ENCODE data around the gene ADGRL3.
A peak's percentile ranks its signal among the peaks of the same experiment; 100 is the strongest.
"Not testable (repeated sequence)": the region's sequence is repeated elsewhere in the genome, so short reads cannot be mapped to it uniquely, and the experiment has no call there.

The ADGRL3 gene

GRCh38 chr4:61207156-61207555 lies 7.0 kb downstream of the ADGRL3 start:
- DNase-seq = not testable (repeated sequence)

GRCh38 chr4:61210186-61210939 lies 10.2 kb downstream of the ADGRL3 start:
- peak; percentile 31 for DNase-seq

GRCh38 chr4:61211781-61212180 lies 11.7 kb downstream of the ADGRL3 start:
- DNase-seq = no peak

DNA sequence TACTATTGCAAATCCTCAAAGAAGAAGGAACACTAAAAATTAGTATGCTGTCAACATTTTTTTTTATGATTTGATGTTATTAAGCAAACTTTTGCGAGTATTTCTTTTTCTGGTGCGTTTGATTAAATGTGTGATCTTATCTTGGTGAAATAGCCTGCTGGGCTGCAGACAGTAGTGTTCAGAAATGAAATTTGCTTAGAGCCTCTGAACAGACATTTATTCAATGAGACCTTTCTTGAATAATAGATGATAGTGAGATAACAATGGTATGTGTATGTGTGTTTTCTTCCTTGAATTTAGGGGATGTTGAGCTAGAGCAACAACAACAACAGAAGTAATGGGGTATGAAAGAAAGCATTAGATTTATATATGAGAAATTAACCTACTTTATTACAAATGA lies 12.7 kb downstream of the ADGRL3 start:
- DNase-seq = no peak

DNA sequence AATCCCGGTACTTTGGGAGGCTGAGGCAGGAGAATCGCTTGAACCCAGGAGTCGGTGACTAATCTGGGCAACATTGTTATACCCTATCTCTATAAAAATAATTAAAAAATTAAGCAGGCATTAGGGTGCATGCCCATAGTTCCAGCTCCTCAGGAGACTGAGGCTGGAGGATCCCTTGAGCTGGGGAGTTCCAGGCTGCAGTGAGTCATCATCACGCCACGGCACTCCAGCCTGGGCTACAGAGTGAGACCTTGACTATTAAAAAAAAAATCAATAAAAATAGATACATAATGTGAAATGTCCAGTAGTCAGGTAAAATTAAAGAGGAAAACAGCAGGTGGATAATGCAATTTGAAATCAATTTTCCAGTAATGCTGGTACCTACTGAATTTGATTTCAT lies 14.6 kb downstream of the ADGRL3 start:
- no peak for DNase-seq

DNA sequence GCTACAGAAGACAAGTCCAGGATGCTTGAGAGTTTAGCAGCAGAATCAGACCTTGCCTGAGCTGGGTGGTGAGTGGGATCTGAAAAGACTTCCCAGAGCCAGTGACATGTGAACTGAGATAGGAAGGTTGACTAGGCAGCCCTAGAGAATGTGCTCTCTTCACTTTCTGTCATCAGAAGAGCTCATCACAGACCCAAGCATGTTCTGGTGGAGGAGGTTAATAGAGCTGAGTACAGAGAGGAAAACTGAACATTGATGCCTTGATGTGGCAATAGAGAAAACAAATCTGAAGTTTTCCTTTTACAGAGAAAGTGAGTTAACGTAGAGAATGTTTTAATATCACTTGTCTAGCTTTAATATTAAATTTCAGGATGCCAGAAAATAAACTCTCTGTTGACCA lies 17.1 kb downstream of the ADGRL3 start:
- DNase-seq = no peak

- DNase-seq = no peak
These were observed 20.4 kb downstream of the ADGRL3 start for GRCh38 chr4:61220556-61220955.

DNA sequence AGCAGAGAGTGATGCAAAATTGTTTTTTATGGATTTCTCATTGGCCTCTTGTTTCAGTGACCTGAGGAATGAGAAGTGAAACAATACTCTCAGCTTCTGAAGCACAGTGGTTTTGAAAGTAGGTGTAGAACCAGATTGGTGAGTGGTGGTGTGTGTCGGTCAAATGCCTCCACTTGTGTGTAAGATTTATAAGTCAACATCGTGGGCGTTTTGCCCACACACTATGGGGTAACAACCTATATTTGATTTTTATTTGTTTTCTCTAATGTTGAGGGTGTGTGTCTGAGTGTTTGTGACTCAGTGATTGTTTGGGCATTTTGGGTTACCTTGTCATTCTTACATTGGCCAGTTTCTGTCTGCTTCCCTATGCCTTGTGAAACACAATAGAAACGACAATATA lies 23.3 kb downstream of the ADGRL3 start:
- DNase-seq = no peak

DNA sequence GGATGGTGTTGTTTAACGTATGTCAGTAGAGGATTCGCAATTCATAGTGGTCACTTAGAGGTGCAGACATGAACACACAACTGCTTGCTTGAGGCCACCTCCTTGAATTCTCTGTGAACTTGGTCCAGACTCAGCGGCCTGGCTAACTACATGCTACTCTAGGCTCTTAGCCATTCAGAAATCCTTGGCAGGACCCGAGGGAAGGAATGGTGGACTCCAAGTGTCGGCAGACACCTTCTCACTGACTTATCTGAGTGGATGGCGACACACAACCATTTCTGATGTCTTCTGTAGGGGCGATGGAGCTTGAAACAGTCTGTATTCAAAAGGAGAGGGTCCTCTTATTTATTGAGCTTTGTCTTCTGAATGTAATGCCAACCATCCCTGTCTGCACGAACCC lies 24.4 kb downstream of the ADGRL3 start:
- DNase-seq = no peak

DNA sequence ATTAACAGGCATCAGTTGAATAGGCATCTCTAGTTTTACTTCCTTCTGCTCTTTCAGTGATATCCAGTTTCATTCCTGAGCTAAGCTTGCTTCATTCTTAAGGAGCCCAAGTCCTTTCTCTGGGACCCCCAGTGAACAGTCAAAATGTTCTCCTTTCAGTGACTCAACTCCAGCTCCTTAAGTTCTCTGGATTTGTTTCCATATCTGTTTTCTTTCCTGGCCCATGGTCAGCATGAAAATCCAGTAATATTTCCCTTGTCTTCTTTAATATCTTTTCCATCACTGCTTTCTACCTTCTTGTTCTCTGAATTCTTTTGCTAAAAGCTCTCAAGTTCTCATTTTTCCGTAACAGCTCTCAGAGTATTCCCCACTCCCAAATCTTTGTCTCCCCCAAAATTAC lies 25.5 kb downstream of the ADGRL3 start:
- no peak for DNase-seq

DNA sequence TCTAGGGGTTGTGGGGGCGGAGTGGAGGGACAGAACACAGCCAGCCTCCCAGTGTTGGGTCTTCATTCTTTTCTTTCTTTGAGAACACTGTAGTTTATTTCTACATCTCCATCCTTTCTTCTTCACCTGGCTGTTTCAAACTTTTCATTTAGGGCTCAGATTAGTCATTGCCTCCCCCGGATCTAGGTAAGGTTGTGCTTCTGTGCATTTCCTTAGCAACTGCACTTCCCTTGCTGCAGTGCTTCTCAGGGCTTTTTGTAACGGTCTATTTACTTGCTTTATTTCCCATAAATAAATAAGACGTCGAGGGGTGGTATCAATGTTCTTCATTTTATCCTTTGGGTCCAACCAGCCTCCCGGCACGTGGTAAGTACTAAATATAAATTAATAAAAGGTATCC lies 31.3 kb downstream of the ADGRL3 start:
- no peak for DNase-seq

GRCh38 chr4:61239250-61239649 lies 39.1 kb downstream of the ADGRL3 start:
- no peak for DNase-seq

- DNase-seq = no peak
These were observed 43.8 kb downstream of the ADGRL3 start for GRCh38 chr4:61243962-61244361.

DNA sequence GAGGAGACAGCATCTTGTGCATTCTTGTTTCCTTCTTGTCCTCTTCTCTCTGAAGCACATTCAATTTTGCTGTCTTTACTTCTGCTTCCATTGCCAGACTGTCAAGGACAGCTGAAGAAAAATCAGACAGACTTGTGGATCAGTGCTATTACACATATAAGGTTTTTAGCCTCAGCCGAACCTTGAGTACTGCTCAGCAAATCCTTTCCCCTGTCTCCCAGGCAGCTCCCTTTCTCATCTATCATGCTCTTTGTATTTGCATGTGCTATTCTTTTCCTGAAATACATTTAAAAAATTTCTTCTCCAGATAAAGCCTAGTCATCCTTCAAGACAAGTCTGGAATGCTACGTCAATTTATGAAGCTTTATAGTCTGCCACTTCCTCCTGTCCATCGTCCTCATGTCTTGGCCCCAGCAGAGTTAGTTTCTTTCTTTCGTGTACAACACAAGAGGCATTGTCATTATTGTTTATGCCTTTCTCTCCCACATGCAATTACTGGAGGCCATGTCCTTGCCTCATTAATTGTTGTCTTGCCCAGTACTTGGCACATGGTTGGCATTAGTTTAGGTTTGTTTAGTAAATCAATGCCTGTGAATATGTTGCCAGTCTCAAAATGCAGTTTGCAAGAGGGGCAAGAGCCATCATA lies 45.1 kb downstream of the ADGRL3 start:
- no peak for DNase-seq

DNA sequence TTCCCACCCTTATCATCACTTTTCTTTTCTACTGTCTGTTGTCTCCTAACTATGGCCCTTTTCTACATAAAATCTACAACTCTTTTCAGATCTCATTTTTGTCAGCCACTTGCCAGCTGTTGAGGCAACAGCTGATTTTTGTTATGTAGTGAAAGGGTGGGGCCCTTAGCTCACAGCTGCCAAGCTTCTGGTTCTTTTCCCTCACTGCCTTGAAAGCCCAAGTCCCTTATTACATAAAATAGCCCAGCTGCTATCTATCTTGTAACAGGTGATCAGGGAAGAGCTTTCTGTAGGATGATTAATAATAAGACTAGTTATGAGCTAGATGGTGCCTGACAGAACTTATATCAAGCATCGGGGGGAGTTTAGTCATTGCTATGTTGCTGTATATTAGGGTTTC lies 45.9 kb downstream of the ADGRL3 start:
- no peak for DNase-seq

- no peak for DNase-seq
These were observed 48.6 kb downstream of the ADGRL3 start for GRCh38 chr4:61248705-61249104.

- peak; percentile 84 for DNase-seq
These were observed 51.0 kb downstream of the ADGRL3 start for GRCh38 chr4:61251129-61251528.

GRCh38 chr4:61254406-61254805 lies 54.3 kb downstream of the ADGRL3 start:
- no peak for DNase-seq

- no peak for DNase-seq
These were observed 73.1 kb downstream of the ADGRL3 start for GRCh38 chr4:61273233-61273632.

- DNase-seq = no peak
These were observed 74.2 kb downstream of the ADGRL3 start for GRCh38 chr4:61274286-61274685.

GRCh38 chr4:61275241-61275640 lies 75.1 kb downstream of the ADGRL3 start:
- no peak for DNase-seq

DNA sequence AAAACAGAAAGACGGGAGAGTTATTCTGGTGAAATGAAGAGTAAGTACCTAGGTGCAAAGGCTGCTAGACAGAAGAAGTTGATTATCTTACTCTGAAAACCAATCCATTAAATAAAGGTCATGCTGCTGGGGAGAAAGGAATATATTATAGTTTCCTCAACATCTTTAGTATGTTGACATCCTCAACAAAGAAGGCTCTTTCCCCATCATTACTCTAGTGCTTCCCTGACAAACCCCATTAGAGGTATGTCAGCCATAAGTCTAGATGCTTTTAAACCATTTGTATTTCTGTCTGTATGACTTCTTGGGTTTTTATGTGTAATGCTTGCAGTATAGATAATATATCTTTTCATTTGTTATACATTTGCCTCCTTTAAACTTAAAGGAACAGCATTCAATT lies 75.9 kb downstream of the ADGRL3 start:
- no peak for DNase-seq

DNA sequence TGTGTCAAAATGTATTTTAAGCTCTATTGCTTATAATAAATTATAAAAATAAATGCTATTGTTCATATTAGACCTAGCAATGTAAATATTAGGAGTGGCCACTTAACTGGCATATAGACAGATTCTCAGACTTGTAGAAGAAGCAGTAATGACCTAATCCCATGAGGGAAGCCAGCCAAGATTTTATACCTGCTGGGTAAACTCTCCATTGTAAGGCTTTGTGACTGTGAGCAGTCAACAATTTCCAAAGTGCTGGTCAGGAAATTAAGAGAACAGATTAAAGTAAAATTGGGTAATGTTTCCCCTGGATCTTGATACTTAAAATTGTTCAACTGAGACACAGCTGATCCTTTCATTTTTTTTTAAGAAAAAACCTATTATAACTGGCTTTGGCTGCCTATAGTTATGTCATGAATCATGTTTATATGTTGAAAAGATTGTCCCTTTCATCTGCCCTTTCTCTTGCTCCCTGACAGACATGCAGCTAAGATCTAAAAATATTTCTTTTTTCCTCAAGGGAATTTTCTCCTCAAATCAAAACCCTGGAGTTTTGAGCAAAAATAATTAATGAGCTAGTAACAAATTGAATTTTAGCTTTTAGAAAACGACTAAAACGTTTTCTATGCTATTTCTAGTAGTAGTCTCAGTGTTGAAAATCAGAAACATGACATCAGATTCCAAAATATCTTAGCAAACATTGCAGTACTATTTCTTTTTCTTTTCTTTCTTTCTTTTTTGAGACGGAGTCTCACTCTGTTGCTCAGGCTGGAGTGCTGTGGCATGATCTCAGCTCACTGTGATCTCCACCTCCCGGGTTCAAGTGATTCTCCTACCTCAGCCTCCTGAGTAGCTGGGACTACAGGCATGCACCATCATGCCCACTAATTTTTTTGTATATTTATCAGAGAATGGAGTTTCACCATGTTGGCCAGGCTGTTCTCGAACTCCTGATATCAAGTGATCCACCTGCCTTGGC lies 77.9 kb downstream of the ADGRL3 start:
- DNase-seq = peak; percentile 49

DNA sequence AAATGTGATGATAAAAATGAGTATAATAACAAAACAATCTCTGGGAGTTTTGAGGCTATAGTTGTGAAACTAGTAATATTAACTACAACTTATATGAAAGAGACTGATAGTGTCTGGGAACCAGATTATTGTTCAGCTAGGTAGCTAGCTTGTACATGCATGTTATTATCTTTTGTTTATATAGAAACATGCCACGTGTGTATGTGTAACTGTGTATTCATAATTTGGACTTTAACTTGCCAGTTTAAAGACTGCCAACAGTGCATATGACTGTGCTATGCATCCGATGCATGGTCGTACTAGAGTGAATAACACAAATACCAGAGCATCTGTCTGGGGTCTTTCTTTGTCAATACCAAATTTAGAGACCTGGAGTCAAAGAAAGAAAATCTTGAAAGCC lies 92.2 kb downstream of the ADGRL3 start:
- DNase-seq = no peak
